GM19328 (cell line): ENCODE data around the gene IL31RA.
"Not testable (repeated sequence)": the region's sequence is repeated elsewhere in the genome, so short reads cannot be mapped to it uniquely, and the experiment has no call there.

Experiments used
- ATAC-seq: cut with Tn5 transposase; IDR thresholded peaks from one replicate; pipeline ENCODE4 v1.9.1; 2021; ENCODE audit warnings: mild to moderate bottlenecking, moderate library complexity; ENCODE audit not compliant: unreplicated experiment

IL31RA gene

GRCh38 chr5:55923865-55924500, 72.8 kb downstream of the IL31RA start:
- no peak for ATAC-seq

- no peak for ATAC-seq
Observed at GRCh38 chr5:55924744-55925143, 73.6 kb downstream of the IL31RA start.

- no peak for ATAC-seq
Observed at GRCh38 chr5:55925181-55925580, 74.0 kb downstream of the IL31RA start.

GRCh38 chr5:55925712-55926111, 74.6 kb downstream of the IL31RA start:
- ATAC-seq = no peak

GRCh38 chr5:55926476-55926875, 75.3 kb downstream of the IL31RA start:
- ATAC-seq = no peak

- no peak for ATAC-seq
Observed at GRCh38 chr5:55927861-55928655, 76.9 kb downstream of the IL31RA start.

GRCh38 chr5:55929020-55929799, 78.1 kb downstream of the IL31RA start:
- no peak for ATAC-seq

GRCh38 chr5:55932700-55933099, 81.5 kb downstream of the IL31RA start:
- no peak for ATAC-seq

GRCh38 chr5:55933377-55934114, 82.4 kb downstream of the IL31RA start:
- ATAC-seq = no peak

- ATAC-seq = no peak
Observed at GRCh38 chr5:55934115-55934613, 83.0 kb downstream of the IL31RA start.

GRCh38 chr5:55934720-55935119, 83.6 kb downstream of the IL31RA start:
- no peak for ATAC-seq

GRCh38 chr5:55935371-55935770, 84.2 kb downstream of the IL31RA start:
- no peak for ATAC-seq

GRCh38 chr5:55936100-55936693, 85.0 kb downstream of the IL31RA start:
- ATAC-seq = no peak

GRCh38 chr5:55937598-55937997, 86.4 kb downstream of the IL31RA start:
- ATAC-seq = not testable (repeated sequence)

GRCh38 chr5:55941154-55941553, 90.0 kb downstream of the IL31RA start:
- not testable (repeated sequence) for ATAC-seq

- no peak for ATAC-seq
Observed at GRCh38 chr5:55959208-55959607, 108.1 kb downstream of the IL31RA start.

- ATAC-seq = no peak
Observed at GRCh38 chr5:55960779-55961178, 109.6 kb downstream of the IL31RA start.

- ATAC-seq = no peak
Observed at GRCh38 chr5:55965525-55965924, 114.4 kb downstream of the IL31RA start.

GRCh38 chr5:55966284-55966683, 115.1 kb downstream of the IL31RA start:
- no peak for ATAC-seq

- no peak for ATAC-seq
Observed at GRCh38 chr5:55969956-55970355, 118.8 kb downstream of the IL31RA start.
